RWPE2 (cell line): ENCODE measurements around the gene LZTR1.

ENCODE experiments used
- ATAC-seq: fragments of 200-7000 bp; cut with Tn5 transposase; 3 replicates; pipeline ENCODE4 v1.9.1; 2021; ENCODE audit warnings: low read depth
- DNase-seq: peaks from one replicate; pipeline ENCODE4 v3.0.0-alpha.2; 2020; ENCODE audit warnings: low spot score
- H3K27ac ChIP-seq: fragments of 450-650 bp; 2 replicates; pipeline ENCODE4 v1.5.1; 2017; ENCODE audit warnings: mild to moderate bottlenecking; ENCODE audit not compliant: poor library complexity, severe bottlenecking
- H3K27me3 ChIP-seq: fragments of 250-450 bp; sonication (Bioruptor Pico); 2 replicates; pipeline ENCODE4 v1.5.1; 2021; ENCODE audit warnings: mild to moderate bottlenecking, moderate library complexity; ENCODE audit not compliant: insufficient read depth, poor library complexity, severe bottlenecking
- H3K36me3 ChIP-seq: fragments of 250-450 bp; sonication (Bioruptor Pico); 2 replicates; pipeline ENCODE4 v1.5.1; 2020; ENCODE audit warnings: low read depth, mild to moderate bottlenecking, moderate library complexity
- H3K4me1 ChIP-seq: fragments of 250-450 bp; sonication (Bioruptor Pico); 2 replicates; pipeline ENCODE4 v1.5.1; 2021; ENCODE audit warnings: mild to moderate bottlenecking, moderate library complexity; ENCODE audit not compliant: insufficient read depth, poor library complexity, severe bottlenecking
- H3K4me3 ChIP-seq: fragments of 250-450 bp; sonication (Bioruptor Pico); 2 replicates; pipeline ENCODE4 v1.5.1; 2021; ENCODE audit warnings: mild to moderate bottlenecking, moderate library complexity; ENCODE audit not compliant: severe bottlenecking
- H3K9me3 ChIP-seq: fragments of 250-450 bp; sonication (Bioruptor Pico); 2 replicates; pipeline ENCODE4 v1.5.1; 2021; ENCODE audit warnings: mild to moderate bottlenecking, moderate library complexity; ENCODE audit not compliant: severe bottlenecking
- CTCF ChIP-seq: fragments of 450-650 bp; IDR thresholded peaks from one replicate; pipeline ENCODE4 v1.5.1; 2017; ENCODE audit warnings: mild to moderate bottlenecking, moderate library complexity; ENCODE audit not compliant: poor library complexity, severe bottlenecking

LZTR1 gene

GRCh38 chr22:20998411-20999336 is 16.6 kb downstream of the LZTR1 start:
- Histone ChIP-seq H3K36me3 (peaks cover 23% of the 10 kb centered on the region), H3K4me1 (no peaks in the 10 kb centered on the region), H3K27ac (no peak overlapping the region), H3K9me3 (peaks cover 2% of the 10 kb centered on the region), H3K4me3 (no peak overlapping the region), H3K27me3 (no peaks in the 10 kb centered on the region)
- TF ChIP-seq CTCF, result no peak
- DNase-seq, result no peak
- ATAC-seq, result no peak

GRCh38 chr22:20999350-21000206 is 17.5 kb downstream of the LZTR1 start:
- ATAC-seq (no peak), DNase-seq (no peak)
- no peaks in the 10 kb centered on the region for H3K4me1 ChIP-seq
- no peak for TF ChIP-seq CTCF
- H3K36me3 ChIP-seq, result peaks cover 23% of the 10 kb centered on the region
- no peak overlapping the region for H3K27ac ChIP-seq
- H3K4me3 ChIP-seq, result no peak overlapping the region
- no peaks in the 10 kb centered on the region for H3K27me3 ChIP-seq
- H3K9me3 ChIP-seq, result peaks cover 2% of the 10 kb centered on the region

GRCh38 chr22:21000207-21000986 is 18.3 kb downstream of the LZTR1 start:
- peak overlapping the region; percentile 88 for H3K27ac ChIP-seq
- H3K36me3 ChIP-seq, result peaks cover 23% of the 10 kb centered on the region
- no peaks in the 10 kb centered on the region for H3K27me3 ChIP-seq
- H3K9me3 ChIP-seq, result peaks cover 2% of the 10 kb centered on the region
- H3K4me1 ChIP-seq, result no peaks in the 10 kb centered on the region
- TF ChIP-seq CTCF, result no peak
- ATAC-seq (no peak), DNase-seq (no peak)
- H3K4me3 ChIP-seq, result peak overlapping the region; percentile 87

GRCh38 chr22:21000987-21001600 is 19.0 kb downstream of the LZTR1 start:
- DNase-seq (no peak), ATAC-seq (no peak; the same call in 2 of the 3 replicates)
- H3K36me3 ChIP-seq, result peaks cover 23% of the 10 kb centered on the region
- peaks cover 2% of the 10 kb centered on the region for H3K9me3 ChIP-seq
- peak overlapping the region; percentile 88 for H3K27ac ChIP-seq
- no peak for TF ChIP-seq CTCF
- peak overlapping the region; percentile 87 for H3K4me3 ChIP-seq
- no peaks in the 10 kb centered on the region for H3K27me3 ChIP-seq
- no peaks in the 10 kb centered on the region for H3K4me1 ChIP-seq
